ENCODE results near the gene NECAB2. TPM values are rescaled to one million over a fixed set of nuclear protein-coding genes. Genes with fewer than 3 reads are reported as not detected.

Gene NECAB2
- polyA plus RNA-seq, 1 donor from 2014 or later = 12.5 TPM

DNA sequence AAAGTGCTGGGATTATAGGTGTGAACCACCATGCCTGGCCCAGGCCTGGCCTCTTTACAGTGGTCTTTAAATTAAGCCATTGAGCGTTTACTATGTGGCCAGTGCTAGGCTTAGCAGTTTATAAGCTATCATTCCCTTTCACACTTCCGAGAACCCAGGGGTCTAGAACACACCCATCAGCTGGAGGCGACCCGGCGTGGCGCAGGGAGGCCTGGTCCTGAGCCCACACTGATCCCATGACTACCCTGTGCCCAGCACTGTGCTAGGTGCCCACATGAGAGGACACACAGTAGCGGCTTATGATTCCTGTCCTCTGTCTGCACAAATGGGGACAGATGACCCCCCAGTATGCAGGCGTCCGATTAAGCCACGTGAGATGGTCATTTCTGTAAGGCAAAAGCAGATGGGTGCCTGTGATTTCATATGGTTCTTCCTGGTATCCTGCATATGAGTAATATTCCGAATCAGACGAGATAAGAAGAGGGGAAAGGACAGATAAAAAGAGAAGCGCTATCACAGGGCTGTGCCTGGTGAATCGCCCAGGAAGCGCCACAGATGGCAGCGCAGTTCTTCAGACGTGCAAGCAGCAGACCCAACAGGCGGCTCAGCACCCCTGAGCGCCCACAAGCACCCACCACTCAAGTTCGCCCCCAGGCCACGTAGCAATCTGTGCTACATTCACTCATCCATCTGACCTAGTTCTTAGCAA lies 9.8 kb upstream of the NECAB2 start:
- no peaks in the 10 kb centered on the region for H3K9me2 ChIP-seq (ENCODE audit: insufficient read depth, low read length)
- H2AFZ ChIP-seq (ENCODE audit: low read depth, low read length) = no peak overlapping the region
- TF ChIP-seq, protein P1, sequence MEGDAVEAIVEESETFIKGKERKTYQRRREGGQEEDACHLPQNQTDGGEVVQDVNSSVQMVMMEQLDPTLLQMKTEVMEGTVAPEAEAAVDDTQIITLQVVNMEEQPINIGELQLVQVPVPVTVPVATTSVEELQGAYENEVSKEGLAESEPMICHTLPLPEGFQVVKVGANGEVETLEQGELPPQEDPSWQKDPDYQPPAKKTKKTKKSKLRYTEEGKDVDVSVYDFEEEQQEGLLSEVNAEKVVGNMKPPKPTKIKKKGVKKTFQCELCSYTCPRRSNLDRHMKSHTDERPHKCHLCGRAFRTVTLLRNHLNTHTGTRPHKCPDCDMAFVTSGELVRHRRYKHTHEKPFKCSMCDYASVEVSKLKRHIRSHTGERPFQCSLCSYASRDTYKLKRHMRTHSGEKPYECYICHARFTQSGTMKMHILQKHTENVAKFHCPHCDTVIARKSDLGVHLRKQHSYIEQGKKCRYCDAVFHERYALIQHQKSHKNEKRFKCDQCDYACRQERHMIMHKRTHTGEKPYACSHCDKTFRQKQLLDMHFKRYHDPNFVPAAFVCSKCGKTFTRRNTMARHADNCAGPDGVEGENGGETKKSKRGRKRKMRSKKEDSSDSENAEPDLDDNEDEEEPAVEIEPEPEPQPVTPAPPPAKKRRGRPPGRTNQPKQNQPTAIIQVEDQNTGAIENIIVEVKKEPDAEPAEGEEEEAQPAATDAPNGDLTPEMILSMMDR (IDR thresholded peaks at IDR 0.05; ENCODE audit: poor library complexity, severe bottlenecking) = no peak
- TF ChIP-seq POLR2AphosphoS5 (IDR thresholded peaks at IDR 0.05) = no peak
- TF ChIP-seq EZH2 (IDR thresholded peaks at IDR 0.05; ENCODE audit: borderline replicate concordance, insufficient read depth, low read length, poor library complexity, severe bottlenecking) = no peak
- TF ChIP-seq, protein P2, sequence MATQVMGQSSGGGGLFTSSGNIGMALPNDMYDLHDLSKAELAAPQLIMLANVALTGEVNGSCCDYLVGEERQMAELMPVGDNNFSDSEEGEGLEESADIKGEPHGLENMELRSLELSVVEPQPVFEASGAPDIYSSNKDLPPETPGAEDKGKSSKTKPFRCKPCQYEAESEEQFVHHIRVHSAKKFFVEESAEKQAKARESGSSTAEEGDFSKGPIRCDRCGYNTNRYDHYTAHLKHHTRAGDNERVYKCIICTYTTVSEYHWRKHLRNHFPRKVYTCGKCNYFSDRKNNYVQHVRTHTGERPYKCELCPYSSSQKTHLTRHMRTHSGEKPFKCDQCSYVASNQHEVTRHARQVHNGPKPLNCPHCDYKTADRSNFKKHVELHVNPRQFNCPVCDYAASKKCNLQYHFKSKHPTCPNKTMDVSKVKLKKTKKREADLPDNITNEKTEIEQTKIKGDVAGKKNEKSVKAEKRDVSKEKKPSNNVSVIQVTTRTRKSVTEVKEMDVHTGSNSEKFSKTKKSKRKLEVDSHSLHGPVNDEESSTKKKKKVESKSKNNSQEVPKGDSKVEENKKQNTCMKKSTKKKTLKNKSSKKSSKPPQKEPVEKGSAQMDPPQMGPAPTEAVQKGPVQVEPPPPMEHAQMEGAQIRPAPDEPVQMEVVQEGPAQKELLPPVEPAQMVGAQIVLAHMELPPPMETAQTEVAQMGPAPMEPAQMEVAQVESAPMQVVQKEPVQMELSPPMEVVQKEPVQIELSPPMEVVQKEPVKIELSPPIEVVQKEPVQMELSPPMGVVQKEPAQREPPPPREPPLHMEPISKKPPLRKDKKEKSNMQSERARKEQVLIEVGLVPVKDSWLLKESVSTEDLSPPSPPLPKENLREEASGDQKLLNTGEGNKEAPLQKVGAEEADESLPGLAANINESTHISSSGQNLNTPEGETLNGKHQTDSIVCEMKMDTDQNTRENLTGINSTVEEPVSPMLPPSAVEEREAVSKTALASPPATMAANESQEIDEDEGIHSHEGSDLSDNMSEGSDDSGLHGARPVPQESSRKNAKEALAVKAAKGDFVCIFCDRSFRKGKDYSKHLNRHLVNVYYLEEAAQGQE (IDR thresholded peaks at IDR 0.05; ENCODE audit: borderline replicate concordance) = no peak
- no peak for TF ChIP-seq RAD21 (conservative IDR thresholded peaks at IDR 0.05)
- no peak for TF ChIP-seq EP300 (conservative IDR thresholded peaks at IDR 0.05; ENCODE audit: poor library complexity, severe bottlenecking)
- TF ChIP-seq MXI1 (conservative IDR thresholded peaks at IDR 0.05; ENCODE audit: poor library complexity, severe bottlenecking) = no peak
- no peak for TF ChIP-seq TAF1 (IDR thresholded peaks at IDR 0.05; ENCODE audit: low read depth)
- no peak for TF ChIP-seq SMC3 (conservative IDR thresholded peaks at IDR 0.05; ENCODE audit: poor library complexity)
- H3K4me3 ChIP-seq (ENCODE audit: low read length) = no peak overlapping the region
- no peaks in the 10 kb centered on the region for H3K36me3 ChIP-seq (ENCODE audit: insufficient read depth, low read length)
- H3K79me2 ChIP-seq (replicated peaks; ENCODE audit: insufficient read depth, low read length) = no peaks in the 10 kb centered on the region
- no peaks in the 10 kb centered on the region for H3K27me3 ChIP-seq (ENCODE audit: insufficient read depth, low read depth, low read length)
- no peak overlapping the region for H3K9ac ChIP-seq (ENCODE audit: low read length)
- H4K20me1 ChIP-seq (ENCODE audit: insufficient read depth) = no peaks in the 10 kb centered on the region
- H3K27ac ChIP-seq (ENCODE audit: low read length) = no peak overlapping the region
- H3K9me3 ChIP-seq (ENCODE audit: low read length) = no peaks in the 10 kb centered on the region
- H3K4me2 ChIP-seq (ENCODE audit: low read length) = no peak overlapping the region
- H3F3A ChIP-seq (ENCODE audit: insufficient read depth, low read length, poor library complexity, severe bottlenecking) = no peaks in the 10 kb centered on the region

GRCh38 chr16:83958846-83959565 lies 9.0 kb upstream of the NECAB2 start:
- H3K4me3 ChIP-seq (ENCODE audit: low read length) = no peak overlapping the region
- no peaks in the 10 kb centered on the region for H3K27me3 ChIP-seq (ENCODE audit: insufficient read depth, low read depth, low read length)
- no peaks in the 10 kb centered on the region for H3K36me3 ChIP-seq (ENCODE audit: insufficient read depth, low read length)
- no peak overlapping the region for H3K4me2 ChIP-seq (ENCODE audit: low read length)
- no peaks in the 10 kb centered on the region for H3K9me3 ChIP-seq (ENCODE audit: low read length)
- no peak for TF ChIP-seq MXI1 (conservative IDR thresholded peaks at IDR 0.05; ENCODE audit: poor library complexity, severe bottlenecking)
- no peak for TF ChIP-seq EP300 (conservative IDR thresholded peaks at IDR 0.05; ENCODE audit: poor library complexity, severe bottlenecking)
- no peak for TF ChIP-seq RAD21 (conservative IDR thresholded peaks at IDR 0.05)
- TF ChIP-seq, protein P2 (IDR thresholded peaks at IDR 0.05; ENCODE audit: borderline replicate concordance) = no peak
- TF ChIP-seq POLR2AphosphoS5 (IDR thresholded peaks at IDR 0.05) = no peak
- TF ChIP-seq TAF1 (IDR thresholded peaks at IDR 0.05; ENCODE audit: low read depth) = no peak
- TF ChIP-seq EZH2 (IDR thresholded peaks at IDR 0.05; ENCODE audit: borderline replicate concordance, insufficient read depth, low read length, poor library complexity, severe bottlenecking) = no peak
- TF ChIP-seq SMC3 (conservative IDR thresholded peaks at IDR 0.05; ENCODE audit: poor library complexity) = no peak
- TF ChIP-seq, protein P1 (IDR thresholded peaks at IDR 0.05; ENCODE audit: poor library complexity, severe bottlenecking) = no peak
- no peak overlapping the region for H3K27ac ChIP-seq (ENCODE audit: low read length)
- no peaks in the 10 kb centered on the region for H3F3A ChIP-seq (ENCODE audit: insufficient read depth, low read length, poor library complexity, severe bottlenecking)
- no peaks in the 10 kb centered on the region for H4K20me1 ChIP-seq (ENCODE audit: insufficient read depth)
- H3K9me2 ChIP-seq (ENCODE audit: insufficient read depth, low read length) = no peaks in the 10 kb centered on the region
- H3K79me2 ChIP-seq (replicated peaks; ENCODE audit: insufficient read depth, low read length) = no peaks in the 10 kb centered on the region
- no peak overlapping the region for H2AFZ ChIP-seq (ENCODE audit: low read depth, low read length)
- no peak overlapping the region for H3K9ac ChIP-seq (ENCODE audit: low read length)

Data from neural cell (in vitro differentiated cells).